A549 (cell line): ENCODE results near the gene LAMC2. TPM values are rescaled to one million over a fixed set of nuclear protein-coding genes. Genes with fewer than 3 reads are reported as not detected.
A peak's percentile ranks its signal among the peaks of the same experiment; 100 is the strongest.

ENCODE experiments used
- ATAC-seq, 2 experiments: fragments of 200-7000 bp in 1 of 2; fragments of >200 bp in 1 of 2; cut with Nextera tagmentation in 1 of 2; cut with Tn5 transposase in 1 of 2; 3 replicates each; pipeline versions ENCODE4 v1.8.0 to v1.9.1; 2018 to 2020; ENCODE audit warnings: mild to moderate bottlenecking in 1 of 2, moderate library complexity in 1 of 2
- CTCF ChIA-PET: fragments of 300-600 bp; sonication (Branson Sonifier 250); formaldehyde crosslinking; extraction: SDS; loops from one replicate; lab custom pipeline; 2021; ENCODE audit warnings: antibody characterized with exemption, inconsistent platforms; lab: Yijun Ruan, JAX
- POLR2A ChIA-PET: fragments of 350-600 bp; formaldehyde crosslinking; extraction: SDS; loops from one replicate; lab custom pipeline; 2021; ENCODE audit warnings: antibody characterized with exemption, inconsistent platforms; lab: Yijun Ruan, JAX
- DNase-seq, 2 experiments: peaks; one replicate each; pipeline versions ENCODE4 v3.0.0 to v3.0.0-alpha.2; 2011 to 2016; ENCODE audit warnings: low read depth in 1 of 2, low spot score in 1 of 2
- FAIRE-seq: peaks from 2 replicates; lab custom pipeline; 2011; peaks lifted over from hg19 to GRCh38; lab: Jason Lieb, UNC
- H3K27ac ChIP-seq, 2 experiments: fragments of >200 bp; sonication (Bioruptor Twin); formaldehyde crosslinking; 3 replicates each; pipeline ENCODE4 v1.5.1; 2016 to 2017
- H3K4me1 ChIP-seq: fragments of >200 bp; sonication (Bioruptor Twin); formaldehyde crosslinking; 3 replicates; pipeline ENCODE4 v1.6.1; 2016
- H3K4me2 ChIP-seq: fragments of >200 bp; sonication (Bioruptor Twin); formaldehyde crosslinking; 3 replicates; pipeline ENCODE4 v1.6.1; 2016
- H3K4me3 ChIP-seq: fragments of >200 bp; sonication (Bioruptor Twin); formaldehyde crosslinking; 3 replicates; pipeline ENCODE4 v1.5.1; 2016
- H3K9me3 ChIP-seq: fragments of >200 bp; sonication (Bioruptor Twin); formaldehyde crosslinking; 3 replicates; pipeline ENCODE4 v1.6.1; 2016
- CHD4 ChIP-seq: fragments of 200-600 bp; sonication (generic); IDR thresholded peaks from 2 replicates; pipeline ENCODE4 v1.6.1; 2016; ENCODE audit warnings: antibody characterized with exemption, mild to moderate bottlenecking, borderline replicate concordance
- EP300 ChIP-seq, 2 experiments: fragments of >200 bp; sonication (Bioruptor Twin); formaldehyde crosslinking; IDR thresholded peaks; 2 replicates in 1 of 2; 3 replicates in 1 of 2; pipeline ENCODE4 v1.6.1; 2016 to 2017
- ESRRA ChIP-seq: fragments of 150-350 bp; IDR thresholded peaks from 2 replicates; pipeline ENCODE4 v1.6.1; 2014; ENCODE audit warnings: mild to moderate bottlenecking, low read length, borderline replicate concordance
- FOSB ChIP-seq: fragments of 250-450 bp; sonication (Bioruptor Pico); IDR thresholded peaks from 2 replicates; pipeline ENCODE4 v1.5.0; 2020; ENCODE audit warnings: mild to moderate bottlenecking, moderate library complexity
- FOSL2 ChIP-seq, 2 experiments: fragments of 450-650 bp in 1 of 2; fragments of >200 bp in 1 of 2; sonication (Bioruptor Twin) in 1 of 2; formaldehyde crosslinking; IDR thresholded peaks; 2 replicates each; pipeline versions ENCODE4 v1.5.0 to v1.6.1; 2016 to 2020; ENCODE audit warnings: mild to moderate bottlenecking in 1 of 2, moderate library complexity in 1 of 2
- GATA3 ChIP-seq: IDR thresholded peaks from 2 replicates; pipeline ENCODE4 v1.6.1; 2012; ENCODE audit warnings: borderline replicate concordance
- HDAC2 ChIP-seq: fragments of 200-600 bp; sonication (generic); IDR thresholded peaks from 2 replicates; pipeline ENCODE4 v1.6.1; 2016
- HEYL ChIP-seq: fragments of 250-450 bp; sonication (Bioruptor Pico); IDR thresholded peaks from 2 replicates; pipeline ENCODE4 v1.8.0; 2021; ENCODE audit warnings: mild to moderate bottlenecking, moderate library complexity
- HOXA7 ChIP-seq: fragments of 250-450 bp; sonication (Bioruptor Pico); IDR thresholded peaks from 2 replicates; pipeline ENCODE4 v1.5.0; 2020; ENCODE audit warnings: mild to moderate bottlenecking, moderate library complexity
- HOXB13 ChIP-seq: fragments of 250-450 bp; sonication (Bioruptor Pico); IDR thresholded peaks from 2 replicates; pipeline ENCODE4 v1.5.0; 2020; ENCODE audit warnings: low read depth, mild to moderate bottlenecking, moderate library complexity
- JUN ChIP-seq, 2 experiments: fragments of >200 bp; sonication (Bioruptor Twin); formaldehyde crosslinking; IDR thresholded peaks; 2 replicates in 1 of 2; 3 replicates in 1 of 2; pipeline ENCODE4 v1.6.1; 2016 to 2017
- JUNB ChIP-seq: fragments of >200 bp; sonication (Bioruptor Twin); formaldehyde crosslinking; IDR thresholded peaks from 2 replicates; pipeline ENCODE4 v1.6.1; 2016
- KDM1A ChIP-seq: fragments of 200-600 bp; sonication (generic); IDR thresholded peaks from 2 replicates; pipeline ENCODE4 v1.6.1; 2016; ENCODE audit warnings: low read depth, mild to moderate bottlenecking
- MYC ChIP-seq: IDR thresholded peaks from 2 replicates; pipeline ENCODE4 v1.6.1; 2012; ENCODE audit warnings: mild to moderate bottlenecking, inconsistent platforms, low read length, improper control_type of control experiment, borderline replicate concordance
- NR3C1 ChIP-seq: fragments of >200 bp; sonication (Bioruptor Twin); formaldehyde crosslinking; IDR thresholded peaks from 3 replicates; pipeline ENCODE4 v1.6.1; 2017
- POLR2AphosphoS2 ChIP-seq: conservative IDR thresholded peaks from 2 replicates; pipeline ENCODE4 v1.6.1; 2012; ENCODE audit warnings: low read length, improper control_type of control experiment, inconsistent platforms
- SMC3 ChIP-seq: fragments of >200 bp; sonication (Bioruptor Twin); formaldehyde crosslinking; IDR thresholded peaks from 3 replicates; pipeline ENCODE4 v1.6.1; 2018; ENCODE audit warnings: inconsistent platforms
- SREBF2 ChIP-seq: fragments of 450-650 bp; IDR thresholded peaks from 2 replicates; pipeline ENCODE4 v1.6.1; 2014; ENCODE audit warnings: mild to moderate bottlenecking, moderate library complexity
- TFCP2L1 ChIP-seq: fragments of 250-450 bp; sonication (Bioruptor Pico); IDR thresholded peaks from 2 replicates; pipeline ENCODE4 v1.5.0; 2021; ENCODE audit warnings: mild to moderate bottlenecking
- ZC3H11A ChIP-seq: fragments of 450-650 bp; IDR thresholded peaks from 2 replicates; pipeline ENCODE4 v1.6.1; 2014; ENCODE audit warnings: antibody characterized with exemption, mild to moderate bottlenecking
- ZFP36 ChIP-seq: fragments of 450-650 bp; IDR thresholded peaks from 2 replicates; pipeline ENCODE4 v1.6.1; 2014; ENCODE audit warnings: borderline replicate concordance; ENCODE audit not compliant: partially characterized antibody
- ZNF302 ChIP-seq: fragments of 250-450 bp; sonication (Bioruptor Pico); IDR thresholded peaks from 2 replicates; pipeline ENCODE4 v1.9.0; 2021; ENCODE audit warnings: inconsistent platforms, mild to moderate bottlenecking, moderate library complexity
- WGBS: methylation state at CpG from one replicate; pipeline ENCODE4 v1.1.6; 2017; ENCODE audit errors: missing lambda C conversion rate; 5-methylcytosine and 5-hydroxymethylcytosine counted together
- polyA plus RNA-seq, 4 experiments: library from polyadenylated mRNA; depleted of rRNA in 3 of 4; stranded (reverse); fragments of >200 nt; fragmentation: RNase III in 1 of 4; extraction: RNeasy Plus Mini Kit Qiagen cat#74134 plus additional on column Dnase treatment in 1 of 4; gene quantifications; 2 replicates in 3 of 4; 3 replicates in 1 of 4; pipeline ENCODE4 v1.2.3, GENCODE V29; 2011 to 2017
- TF ChIP-seq, protein P1 (sequence below): IDR thresholded peaks from 2 replicates; pipeline ENCODE4 v1.6.1; 2012
- TF ChIP-seq, protein P2 (sequence below): fragments of >200 bp; sonication (Bioruptor Twin); formaldehyde crosslinking; IDR thresholded peaks from 2 replicates; pipeline ENCODE4 v1.6.1; 2016
- TF ChIP-seq, protein P3 (sequence below): fragments of 250-450 bp; sonication (Bioruptor Pico); IDR thresholded peaks from 2 replicates; pipeline ENCODE4 v1.5.0; 2020; ENCODE audit warnings: low read depth, mild to moderate bottlenecking, moderate library complexity
- TF ChIP-seq, protein P4 (sequence below): fragments of 450-650 bp; IDR thresholded peaks from 2 replicates; pipeline ENCODE4 v1.6.1; 2014; ENCODE audit warnings: antibody characterized with exemption

The LAMC2 gene
- polyA plus RNA-seq, 2 of the 4 experiments (the other 2 are of a cell fraction): 8.5 to 24.1 TPM

DNA sequence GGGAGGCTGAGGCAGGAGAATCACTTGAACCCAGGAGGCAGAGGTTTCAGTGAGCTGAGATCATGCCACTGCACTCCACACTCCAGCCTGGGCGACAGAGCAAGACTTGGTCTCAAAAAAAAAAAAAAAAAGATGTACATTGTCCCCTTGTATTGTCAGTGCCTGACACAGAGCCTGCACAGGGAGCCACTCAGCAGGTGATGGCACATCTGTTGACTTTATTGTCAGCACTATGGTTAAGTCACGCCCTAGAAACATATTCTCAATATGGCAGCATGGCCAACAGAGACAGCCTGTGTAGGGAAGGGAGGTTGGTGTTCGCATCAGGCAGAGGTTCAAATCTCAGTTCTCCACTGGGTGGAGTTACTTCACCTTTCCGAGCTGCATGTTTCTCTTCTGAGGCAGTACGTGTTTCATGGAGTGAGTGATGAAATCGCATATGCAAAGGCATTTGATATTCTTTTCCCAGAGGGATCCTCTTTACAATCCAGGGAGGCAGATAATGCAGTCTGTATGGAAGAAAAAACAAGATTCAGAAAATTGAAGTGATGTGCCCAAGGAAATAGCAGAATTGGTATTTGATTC, 20.6 kb downstream of the LAMC2 start (continued):
- TF ChIP-seq, protein P1, sequence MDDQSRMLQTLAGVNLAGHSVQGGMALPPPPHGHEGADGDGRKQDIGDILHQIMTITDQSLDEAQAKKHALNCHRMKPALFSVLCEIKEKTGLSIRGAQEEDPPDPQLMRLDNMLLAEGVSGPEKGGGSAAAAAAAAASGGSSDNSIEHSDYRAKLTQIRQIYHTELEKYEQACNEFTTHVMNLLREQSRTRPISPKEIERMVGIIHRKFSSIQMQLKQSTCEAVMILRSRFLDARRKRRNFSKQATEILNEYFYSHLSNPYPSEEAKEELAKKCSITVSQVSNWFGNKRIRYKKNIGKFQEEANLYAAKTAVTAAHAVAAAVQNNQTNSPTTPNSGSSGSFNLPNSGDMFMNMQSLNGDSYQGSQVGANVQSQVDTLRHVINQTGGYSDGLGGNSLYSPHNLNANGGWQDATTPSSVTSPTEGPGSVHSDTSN: no peak
- no peak for TF ChIP-seq KDM1A
- TF ChIP-seq ZNF302 (CRISPR knock-in tag): no peak
- TF ChIP-seq, protein P2, sequence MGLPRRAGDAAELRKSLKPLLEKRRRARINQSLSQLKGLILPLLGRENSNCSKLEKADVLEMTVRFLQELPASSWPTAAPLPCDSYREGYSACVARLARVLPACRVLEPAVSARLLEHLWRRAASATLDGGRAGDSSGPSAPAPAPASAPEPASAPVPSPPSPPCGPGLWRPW: no peak
- no peak for TF ChIP-seq EP300 (IDR thresholded peaks at IDR 0.05)
- no peak for TF ChIP-seq GATA3
- TF ChIP-seq CHD4: no peak
- no peak for TF ChIP-seq SREBF2

DNA sequence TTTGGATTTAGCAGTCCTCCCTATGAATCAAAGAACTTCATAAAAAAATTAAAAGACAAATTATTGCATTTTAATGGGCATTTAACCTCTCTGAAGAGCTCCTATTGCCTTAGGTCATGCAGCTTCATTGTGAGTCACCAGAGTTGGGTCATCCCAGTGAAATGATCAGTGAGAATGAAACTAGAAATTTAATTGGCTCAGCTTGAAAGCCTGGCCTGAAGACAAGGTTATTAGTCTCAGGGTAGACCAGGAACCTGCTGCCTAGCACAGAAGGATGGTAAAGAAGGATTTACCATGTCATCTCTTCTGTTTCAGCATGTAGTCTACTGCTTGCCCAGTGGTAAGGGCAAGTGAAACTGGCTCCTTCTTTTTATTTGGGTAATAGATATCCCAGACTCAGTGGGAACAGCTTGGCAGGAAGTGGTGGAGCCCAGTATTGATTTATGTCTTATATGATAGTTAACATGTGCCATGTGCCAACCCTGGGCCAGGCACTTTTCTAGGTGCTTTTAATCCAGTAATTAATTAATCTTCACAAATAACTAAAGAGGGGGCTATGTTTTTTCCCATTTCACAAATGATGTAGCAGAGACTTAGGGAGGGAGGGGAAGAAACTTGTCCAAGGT, 23.6 kb downstream of the LAMC2 start:
- TF ChIP-seq FOSL2 (IDR thresholded peaks at IDR 0.05) (no peak), FOSL2 (CRISPR knock-in tag; IDR thresholded peaks at IDR 0.05) (peak; percentile 64; the same call in 1 of the 2 replicates), GATA3 (no peak), TFCP2L1 (CRISPR knock-in tag) (no peak)
- no peak for FAIRE-seq
- ATAC-seq: peak; percentile 87 to 89
- H3K4me3 ChIP-seq: no peak overlapping the region
- ChIA-PET POLR2A (interaction anchor here (0.5 kb wide), 1 partner anchor 425 kb away, joined by 3 read pairs; no protein-coding TSS in a partner anchor), CTCF (interaction anchor here (1.8 to 2.5 kb wide), 3 partner anchors 11 to 25 kb away, joined by 4 to 10 read pairs (median 7); no protein-coding TSS in a partner anchor)
- peak overlapping the region; percentile 9 for H3K4me2 ChIP-seq
- H3K4me1 ChIP-seq: peaks cover 17% of the 10 kb centered on the region
- peak overlapping the region in 1 of 2 experiments; percentile 68; a peak in 2 of 6 replicates for H3K27ac ChIP-seq
- no peaks in the 10 kb centered on the region for H3K9me3 ChIP-seq
- peak; percentile 65 to 69 for DNase-seq

DNA sequence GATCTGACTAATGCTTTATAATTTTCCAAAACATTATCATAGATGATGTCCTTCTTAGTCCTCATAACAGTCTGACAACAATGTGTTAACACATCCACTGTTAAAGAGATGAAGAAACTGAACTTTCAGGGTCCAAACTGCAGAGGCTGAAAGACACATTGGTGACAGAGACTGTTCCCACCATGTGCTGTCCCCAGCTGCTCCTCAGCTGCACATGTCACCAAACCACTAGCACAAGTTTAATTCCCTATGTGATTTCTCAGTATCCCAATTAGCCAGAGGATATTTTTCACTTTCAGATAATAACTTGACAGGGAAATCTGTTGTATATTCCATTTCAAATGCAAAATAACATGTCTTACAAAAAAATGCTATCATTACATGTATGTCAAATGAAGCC, 24.6 kb downstream of the LAMC2 start:
- TF ChIP-seq HEYL (CRISPR knock-in tag) (no peak), HDAC2 (no peak), FOSB (CRISPR knock-in tag) (no peak), ZC3H11A (no peak), KDM1A (no peak), EP300 (IDR thresholded peaks at IDR 0.05) (no peak), SMC3 (no peak), SREBF2 (no peak)
- TF ChIP-seq, protein P3, sequence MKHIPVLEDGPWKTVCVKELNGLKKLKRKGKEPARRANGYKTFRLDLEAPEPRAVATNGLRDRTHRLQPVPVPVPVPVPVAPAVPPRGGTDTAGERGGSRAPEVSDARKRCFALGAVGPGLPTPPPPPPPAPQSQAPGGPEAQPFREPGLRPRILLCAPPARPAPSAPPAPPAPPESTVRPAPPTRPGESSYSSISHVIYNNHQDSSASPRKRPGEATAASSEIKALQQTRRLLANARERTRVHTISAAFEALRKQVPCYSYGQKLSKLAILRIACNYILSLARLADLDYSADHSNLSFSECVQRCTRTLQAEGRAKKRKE (CRISPR knock-in tag): no peak
- Histone ChIP-seq H3K4me3 (no peak overlapping the region), H3K4me1 (peaks cover 17% of the 10 kb centered on the region), H3K9me3 (no peaks in the 10 kb centered on the region), H3K4me2 (no peak overlapping the region), H3K27ac (no peak overlapping the region)
- ChIA-PET CTCF (interaction anchor here (1.9 kb wide), 1 partner anchor 17 kb away, joined by 7 read pairs; no protein-coding TSS in a partner anchor), POLR2A (no interaction called here)
- FAIRE-seq (no peak), ATAC-seq (no peak), DNase-seq (no peak)

DNA sequence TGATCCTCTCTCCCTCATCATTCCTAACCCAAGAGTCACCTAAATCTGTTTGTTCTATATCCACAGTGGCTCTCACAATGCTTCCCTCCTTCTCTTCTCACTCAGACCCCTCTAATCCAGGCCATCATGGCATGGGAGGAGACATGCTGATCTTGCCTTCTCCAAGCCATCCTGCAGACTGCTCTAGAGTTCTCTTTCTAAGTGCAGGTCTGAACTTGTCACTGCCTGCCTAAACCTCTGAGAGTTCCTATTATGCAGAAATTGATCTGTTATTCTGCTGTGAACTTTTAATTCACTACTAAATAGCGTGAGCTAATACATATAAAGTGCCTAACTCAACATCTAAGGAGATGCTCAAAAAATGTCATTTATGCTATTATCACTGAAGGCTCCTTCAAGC, 26.8 kb downstream of the LAMC2 start:
- no peak overlapping the region for H3K4me3 ChIP-seq
- H3K4me1 ChIP-seq: peaks cover 17% of the 10 kb centered on the region
- POLR2A ChIA-PET: no interaction called here
- DNase-seq (no peak), FAIRE-seq (no peak), ATAC-seq (no peak)
- no peak overlapping the region for H3K4me2 ChIP-seq
- no peak for TF ChIP-seq NR3C1
- TF ChIP-seq, protein P4, sequence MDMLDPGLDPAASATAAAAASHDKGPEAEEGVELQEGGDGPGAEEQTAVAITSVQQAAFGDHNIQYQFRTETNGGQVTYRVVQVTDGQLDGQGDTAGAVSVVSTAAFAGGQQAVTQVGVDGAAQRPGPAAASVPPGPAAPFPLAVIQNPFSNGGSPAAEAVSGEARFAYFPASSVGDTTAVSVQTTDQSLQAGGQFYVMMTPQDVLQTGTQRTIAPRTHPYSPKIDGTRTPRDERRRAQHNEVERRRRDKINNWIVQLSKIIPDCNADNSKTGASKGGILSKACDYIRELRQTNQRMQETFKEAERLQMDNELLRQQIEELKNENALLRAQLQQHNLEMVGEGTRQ: no peak
- TF ChIP-seq POLR2AphosphoS2: no peak
- TF ChIP-seq, protein P2: no peak
- TF ChIP-seq HOXB13 (CRISPR knock-in tag): no peak
- TF ChIP-seq ESRRA: no peak
- TF ChIP-seq SMC3: no peak
- TF ChIP-seq ZC3H11A: no peak
- no peak for TF ChIP-seq SREBF2
- TF ChIP-seq MYC: no peak
- no peak for TF ChIP-seq ZFP36
- no peak for TF ChIP-seq JUN (IDR thresholded peaks at IDR 0.05)
- no peak for TF ChIP-seq JUNB
- TF ChIP-seq HOXA7 (CRISPR knock-in tag): no peak
- CTCF ChIA-PET: interaction anchor here (1.4 kb wide), 1 partner anchor 22 kb away, joined by 3 read pairs; no protein-coding TSS in a partner anchor
- H3K9me3 ChIP-seq: no peaks in the 10 kb centered on the region
- H3K27ac ChIP-seq: no peak overlapping the region
- 87% methylated on average over 1 of the region's 1 CpG for WGBS
